ENCODE results near the gene LRRC26.
A peak's percentile ranks its signal among the peaks of the same experiment; 100 is the strongest.
"Not testable (repeated sequence)": the region's sequence is repeated elsewhere in the genome, so short reads cannot be mapped to it uniquely, and the experiment has no call there.

LRRC26 gene

GRCh38 chr9:137130176-137130755 is 39.6 kb downstream of the LRRC26 start:
- peak; percentile 34 for DNase-seq

DNA sequence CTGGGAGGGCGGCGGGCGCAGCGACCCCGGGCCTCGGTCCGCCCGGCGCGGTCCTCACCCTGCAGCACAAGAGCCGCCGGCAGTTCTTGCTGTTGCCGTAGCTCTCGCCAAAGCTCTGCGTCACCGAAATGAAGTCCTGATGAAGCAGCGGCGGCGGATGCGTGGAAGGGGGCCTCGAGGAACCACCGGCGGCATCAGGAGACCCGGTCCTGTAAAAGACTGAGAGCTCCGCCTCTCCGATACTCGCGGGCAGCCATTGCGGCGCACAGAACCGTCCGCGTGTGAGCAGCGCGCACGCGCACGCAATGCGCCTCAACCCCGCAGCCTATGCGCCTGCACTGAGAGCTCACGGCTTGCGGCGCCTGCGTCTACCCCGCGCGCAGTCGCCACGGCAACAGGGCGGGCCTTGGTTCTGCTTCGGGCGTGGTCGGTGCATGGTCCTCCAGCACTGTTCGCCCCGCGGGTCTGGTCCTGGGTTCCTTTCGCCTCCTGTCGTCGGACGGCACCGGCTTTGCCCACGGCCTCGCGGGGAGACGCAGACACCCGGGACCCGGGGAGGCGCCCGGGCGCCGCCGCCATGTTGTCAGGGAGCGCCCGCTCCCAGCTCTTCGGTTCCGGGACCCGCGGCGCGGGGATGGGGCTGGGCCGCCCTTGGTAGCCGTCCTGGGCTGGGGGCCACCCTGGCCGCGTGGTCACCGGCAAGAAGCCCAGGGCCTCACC is 40.2 kb downstream of the LRRC26 start:
- DNase-seq: peak; percentile 95

DNA sequence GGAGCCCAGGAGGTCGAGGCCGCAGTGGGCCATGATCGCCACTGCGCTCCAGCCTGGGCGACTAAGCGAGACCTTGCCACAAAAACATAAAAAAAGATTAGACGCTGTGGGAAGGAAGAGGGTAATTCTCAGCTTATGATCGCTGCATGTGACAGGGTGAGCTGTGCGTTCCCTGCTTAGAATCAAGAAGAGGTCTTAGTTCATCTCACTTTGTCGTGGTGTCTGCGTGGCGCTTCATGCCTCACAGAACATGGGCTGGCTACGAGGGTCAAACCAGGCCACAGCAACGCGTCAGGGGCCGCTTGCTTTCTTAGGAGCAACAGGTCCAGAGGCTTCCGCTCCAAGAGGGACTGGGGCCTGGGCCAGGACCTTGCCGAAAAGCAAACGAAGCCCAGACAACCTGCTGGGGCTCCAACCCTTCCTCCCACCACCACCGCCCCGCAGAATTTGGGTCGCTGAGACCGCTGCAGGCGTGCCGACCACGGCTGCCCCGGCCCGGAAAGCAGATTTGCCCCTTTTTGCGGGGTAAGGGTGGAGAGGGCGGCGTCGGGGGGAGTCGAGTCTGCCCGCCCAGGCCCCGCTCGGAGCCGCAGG is 40.9 kb downstream of the LRRC26 start:
- DNase-seq: peak; percentile 38

DNA sequence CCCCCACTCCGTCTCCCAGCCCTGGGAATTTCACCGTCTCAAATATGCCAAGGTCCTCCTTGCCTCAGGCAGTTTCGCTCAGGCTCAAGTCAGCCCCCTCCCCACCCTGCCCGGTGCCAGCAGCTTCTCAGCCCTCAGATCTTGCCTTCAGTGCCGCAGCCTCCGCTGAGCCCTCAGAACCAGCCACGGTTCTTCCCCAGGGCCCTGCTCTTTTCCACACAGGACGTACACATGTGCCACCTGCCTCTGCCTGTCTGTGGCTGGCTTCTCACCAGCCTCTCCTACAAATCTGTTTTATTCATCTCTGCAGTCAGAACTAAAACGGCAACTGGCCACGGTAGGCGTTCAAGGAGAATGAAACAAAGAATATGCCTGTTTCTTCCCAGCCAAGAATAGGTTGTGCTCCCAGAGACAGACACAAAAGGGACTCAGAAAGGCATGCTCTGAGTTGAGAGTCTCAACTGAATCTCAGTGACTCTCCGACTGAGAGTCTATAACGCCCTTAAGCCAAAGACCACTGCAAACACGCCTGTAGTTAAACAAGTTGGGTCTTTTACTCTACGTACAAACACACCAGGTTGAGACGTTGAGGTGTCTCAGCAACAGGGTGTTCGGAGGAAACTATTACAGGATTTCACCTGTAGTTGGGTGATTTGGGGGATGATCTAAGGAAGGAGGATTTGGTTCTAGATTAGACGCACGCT is 41.5 kb downstream of the LRRC26 start:
- DNase-seq: peak; percentile 50

DNA sequence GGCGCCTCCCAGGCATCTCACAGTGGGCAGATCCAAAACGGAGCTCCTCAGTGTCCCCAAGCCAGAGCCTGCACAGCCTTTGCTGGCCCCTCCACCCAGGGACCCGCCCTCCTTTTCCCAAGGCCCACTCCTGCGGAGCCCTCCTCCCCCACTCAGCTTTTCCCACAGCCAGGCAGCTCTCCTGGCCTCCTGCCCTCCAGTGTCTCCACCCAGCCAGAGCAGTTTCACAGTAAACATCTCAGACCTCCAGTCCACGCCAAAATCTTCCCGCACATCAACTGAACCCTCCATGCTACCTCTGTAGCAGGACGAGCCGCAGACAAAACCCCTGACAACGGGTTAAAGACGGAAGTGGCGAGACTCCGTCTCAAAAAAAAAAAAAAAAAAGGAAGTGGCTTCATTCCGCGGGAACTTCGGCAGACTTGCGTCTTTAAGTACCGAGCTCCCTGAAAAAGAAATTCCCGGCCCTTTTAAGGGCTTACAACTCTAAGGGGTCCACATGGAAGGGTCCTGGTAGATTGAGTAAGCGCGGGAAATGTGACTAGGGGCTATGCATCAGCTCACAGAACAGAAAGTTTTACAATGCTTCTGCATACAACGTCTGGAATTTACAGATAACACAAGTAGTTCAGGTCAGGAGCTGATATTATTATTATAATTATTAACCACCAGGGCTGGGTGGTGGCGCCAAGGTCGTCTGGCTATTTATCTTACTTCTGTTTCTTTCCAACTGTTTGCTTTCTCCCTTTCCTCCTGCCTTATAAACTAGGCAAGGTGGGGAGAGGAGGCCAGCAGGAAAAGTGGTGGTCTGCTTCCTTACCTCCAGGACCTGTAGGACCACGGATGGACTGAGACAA is 42.3 kb downstream of the LRRC26 start:
- DNase-seq: peak; percentile 56

DNA sequence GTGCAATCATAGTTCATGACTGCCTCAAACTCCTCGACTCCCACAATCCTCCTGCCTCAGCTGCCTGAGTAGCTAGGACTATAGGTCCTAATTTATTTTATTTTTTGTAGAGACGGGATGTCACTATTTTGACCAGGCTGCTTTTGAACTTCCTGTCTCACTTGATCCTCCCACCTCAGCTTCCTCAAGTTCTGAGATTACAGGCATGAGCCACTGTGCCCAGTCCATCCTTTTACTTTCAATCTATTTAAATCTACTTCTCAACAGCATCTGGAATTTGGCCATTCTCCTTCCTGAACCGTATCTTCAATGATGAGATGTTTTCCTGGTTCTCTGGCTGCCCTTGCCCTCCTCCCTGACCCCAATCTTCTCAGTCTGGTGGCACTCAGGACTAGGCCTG is 43.1 kb downstream of the LRRC26 start:
- no peak for DNase-seq

DNA sequence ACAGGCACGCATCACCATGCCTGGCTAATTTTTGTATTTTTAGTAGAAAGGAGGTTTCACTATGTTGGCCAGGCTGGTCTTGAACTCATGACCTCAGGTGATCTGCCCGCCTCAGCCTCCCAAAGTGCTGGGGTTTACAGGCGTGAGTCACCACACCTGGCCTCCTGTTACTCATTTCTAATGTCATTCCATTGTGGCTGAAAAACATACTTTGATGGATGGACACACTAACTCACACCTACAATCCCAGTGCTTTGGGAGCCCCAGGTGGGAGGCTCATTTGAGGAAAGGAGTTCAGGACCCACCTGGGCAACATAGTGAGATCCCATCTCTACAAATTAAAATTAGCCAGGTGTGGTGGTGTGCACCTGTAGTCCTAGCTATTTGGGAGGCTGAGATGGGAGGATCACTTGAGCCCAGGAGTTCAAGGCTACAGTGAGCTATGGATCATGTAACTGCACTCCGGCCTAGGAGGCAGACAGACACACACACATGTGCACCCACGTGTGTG is 45.8 kb downstream of the LRRC26 start:
- not testable (repeated sequence) for DNase-seq

- no peak for DNase-seq
Observed at GRCh38 chr9:137123468-137123837, 46.4 kb downstream of the LRRC26 start.

GRCh38 chr9:137122796-137123467 is 46.9 kb downstream of the LRRC26 start:
- not testable (repeated sequence) for DNase-seq

DNA sequence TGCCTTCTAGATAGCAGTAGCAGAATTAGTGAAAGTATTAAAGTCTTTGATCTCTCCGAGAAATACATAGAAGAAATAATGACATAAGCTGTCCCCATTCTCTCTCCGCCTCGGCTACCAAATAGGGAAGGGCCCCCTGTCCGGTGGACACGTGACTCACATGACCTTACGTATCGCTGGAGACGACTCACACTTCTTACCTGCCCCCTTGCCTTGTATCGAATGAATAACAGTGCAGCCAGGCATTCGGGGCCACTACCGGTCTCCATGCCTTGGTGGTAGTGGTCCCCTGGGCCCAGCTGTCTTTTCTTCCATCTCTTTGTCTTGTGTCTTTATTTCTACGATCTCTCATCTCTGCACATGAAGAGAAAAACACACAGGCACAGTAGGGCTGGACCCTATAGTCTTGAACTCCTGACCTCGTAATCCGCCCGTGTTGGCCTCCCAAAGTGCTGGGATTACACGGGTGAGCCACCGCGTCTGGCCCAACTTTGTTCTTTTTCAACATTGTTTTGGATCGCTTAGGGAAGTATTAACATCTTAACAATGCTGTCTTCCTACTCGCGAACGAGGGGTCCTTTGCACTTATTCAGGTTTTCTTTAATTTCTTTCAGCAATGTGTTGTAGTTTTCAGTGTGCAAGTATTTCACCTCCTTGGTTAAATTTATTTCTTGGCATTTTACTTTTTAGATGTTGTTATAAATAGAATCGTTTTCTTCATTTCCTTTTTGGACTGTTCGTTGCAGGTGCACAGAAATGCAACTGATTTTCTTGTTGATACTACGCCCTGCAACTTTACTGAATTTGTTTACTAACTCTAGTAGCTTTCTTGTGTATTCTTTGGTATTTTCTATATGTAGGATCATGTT is 47.7 kb downstream of the LRRC26 start:
- DNase-seq: not testable (repeated sequence)
